Bronchial epithelial cell (primary cell): ENCODE results near the gene PCDHA6. TPM values are rescaled to one million over a fixed set of nuclear protein-coding genes. Genes with fewer than 3 reads are reported as not detected.
"Not testable (repeated sequence)": the region's sequence is repeated elsewhere in the genome, so short reads cannot be mapped to it uniquely, and the experiment has no call there.

ENCODE experiments used
- DNase-seq: peaks from one replicate; pipeline ENCODE4 v3.0.0-alpha.2; 2010; ENCODE audit warnings: low read depth
- FAIRE-seq: peaks from 2 replicates; lab custom pipeline; 2011; peaks lifted over from hg19 to GRCh38; lab: Jason Lieb, UNC
- H3K27me3 ChIP-seq: 2 replicates; pipeline ENCODE4 v1.5.1; 2011; ENCODE audit warnings: low read length; ENCODE audit not compliant: control insufficient read depth, insufficient read depth
- H3K36me3 ChIP-seq: 2 replicates; pipeline ENCODE4 v1.5.1; 2011; ENCODE audit warnings: low read length; ENCODE audit not compliant: control insufficient read depth, insufficient read depth
- H3K4me3 ChIP-seq: 2 replicates; pipeline ENCODE4 v1.5.1; 2011; ENCODE audit warnings: mild to moderate bottlenecking, low read depth, low read length, control low read depth
- CTCF ChIP-seq: IDR thresholded peaks from 2 replicates; pipeline ENCODE4 v1.5.1; 2011; ENCODE audit warnings: mild to moderate bottlenecking, moderate library complexity, low read length, control low read depth, inconsistent platforms; ENCODE audit not compliant: insufficient read depth, severe bottlenecking
- total RNA-seq: library from RNA; depleted of rRNA; stranded (reverse); fragments of >200 nt; gene quantifications from 2 replicates; pipeline ENCODE4 v1.2.1, GENCODE V29; 2014

The PCDHA6 gene
- total RNA-seq, 1 donor from 2014 or later, result not detected

DNA sequence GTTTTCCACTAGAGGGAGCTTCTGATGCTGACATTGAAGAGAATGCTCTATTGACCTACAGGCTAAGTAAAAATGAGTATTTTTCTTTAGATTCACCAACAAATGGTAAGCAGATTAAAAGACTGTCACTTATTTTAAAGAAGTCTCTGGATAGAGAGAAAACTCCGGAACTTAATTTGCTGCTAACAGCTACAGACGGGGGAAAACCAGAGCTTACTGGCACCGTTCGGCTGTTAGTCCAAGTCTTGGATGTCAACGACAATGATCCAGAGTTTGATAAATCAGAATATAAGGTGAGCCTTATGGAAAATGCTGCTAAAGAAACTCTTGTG lies 41.8 kb downstream of the PCDHA6 start:
- H3K4me3 ChIP-seq, result no peak overlapping the region
- no peaks in the 10 kb centered on the region for H3K27me3 ChIP-seq
- FAIRE-seq (no peak), DNase-seq (peak; percentile 18)
- no peaks in the 10 kb centered on the region for H3K36me3 ChIP-seq
- TF ChIP-seq CTCF, result no peak

DNA sequence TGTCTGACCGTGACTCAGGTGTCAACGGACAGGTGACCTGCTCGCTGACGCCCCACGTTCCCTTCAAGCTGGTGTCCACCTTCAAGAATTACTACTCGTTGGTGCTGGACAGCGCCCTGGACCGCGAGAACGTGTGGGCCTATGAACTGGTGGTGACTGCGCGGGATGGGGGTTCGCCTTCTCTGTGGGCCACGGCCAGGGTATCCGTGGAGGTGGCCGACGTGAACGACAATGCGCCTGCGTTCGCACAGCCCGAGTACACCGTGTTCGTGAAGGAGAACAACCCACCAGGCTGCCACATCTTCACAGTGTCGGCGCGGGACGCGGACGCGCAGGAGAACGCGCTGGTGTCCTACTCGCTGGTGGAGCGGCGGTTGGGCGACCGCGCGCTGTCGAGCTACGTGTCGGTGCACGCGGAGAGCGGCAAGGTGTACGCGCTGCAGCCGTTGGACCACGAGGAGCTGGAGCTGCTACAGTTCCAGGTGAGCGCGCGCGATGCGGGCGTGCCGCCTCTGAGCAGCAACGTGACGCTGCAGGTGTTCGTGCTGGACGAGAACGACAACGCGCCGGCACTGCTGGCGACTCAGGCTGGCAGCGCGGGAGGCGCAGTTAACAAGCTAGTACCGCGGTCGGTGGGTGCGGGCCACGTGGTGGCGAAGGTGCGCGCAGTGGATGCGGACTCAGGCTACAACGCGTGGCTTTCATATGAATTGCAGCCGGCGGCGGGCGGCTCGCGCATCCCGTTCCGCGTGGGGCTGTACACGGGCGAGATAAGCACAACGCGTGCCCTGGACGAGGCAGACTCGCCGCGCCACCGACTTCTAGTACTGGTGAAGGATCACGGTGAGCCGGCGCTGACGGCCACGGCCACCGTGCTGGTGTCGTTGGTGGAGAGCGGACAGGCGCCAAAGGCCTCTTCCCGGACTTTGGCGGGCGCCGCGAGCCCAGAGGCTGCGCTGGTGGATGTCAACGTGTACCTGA lies 42.8 kb downstream of the PCDHA6 start:
- no peak for TF ChIP-seq CTCF
- no peak for DNase-seq
- FAIRE-seq, result no peak
- H3K36me3 ChIP-seq, result no peaks in the 10 kb centered on the region
- H3K27me3 ChIP-seq, result no peaks in the 10 kb centered on the region
- H3K4me3 ChIP-seq, result no peak overlapping the region

DNA sequence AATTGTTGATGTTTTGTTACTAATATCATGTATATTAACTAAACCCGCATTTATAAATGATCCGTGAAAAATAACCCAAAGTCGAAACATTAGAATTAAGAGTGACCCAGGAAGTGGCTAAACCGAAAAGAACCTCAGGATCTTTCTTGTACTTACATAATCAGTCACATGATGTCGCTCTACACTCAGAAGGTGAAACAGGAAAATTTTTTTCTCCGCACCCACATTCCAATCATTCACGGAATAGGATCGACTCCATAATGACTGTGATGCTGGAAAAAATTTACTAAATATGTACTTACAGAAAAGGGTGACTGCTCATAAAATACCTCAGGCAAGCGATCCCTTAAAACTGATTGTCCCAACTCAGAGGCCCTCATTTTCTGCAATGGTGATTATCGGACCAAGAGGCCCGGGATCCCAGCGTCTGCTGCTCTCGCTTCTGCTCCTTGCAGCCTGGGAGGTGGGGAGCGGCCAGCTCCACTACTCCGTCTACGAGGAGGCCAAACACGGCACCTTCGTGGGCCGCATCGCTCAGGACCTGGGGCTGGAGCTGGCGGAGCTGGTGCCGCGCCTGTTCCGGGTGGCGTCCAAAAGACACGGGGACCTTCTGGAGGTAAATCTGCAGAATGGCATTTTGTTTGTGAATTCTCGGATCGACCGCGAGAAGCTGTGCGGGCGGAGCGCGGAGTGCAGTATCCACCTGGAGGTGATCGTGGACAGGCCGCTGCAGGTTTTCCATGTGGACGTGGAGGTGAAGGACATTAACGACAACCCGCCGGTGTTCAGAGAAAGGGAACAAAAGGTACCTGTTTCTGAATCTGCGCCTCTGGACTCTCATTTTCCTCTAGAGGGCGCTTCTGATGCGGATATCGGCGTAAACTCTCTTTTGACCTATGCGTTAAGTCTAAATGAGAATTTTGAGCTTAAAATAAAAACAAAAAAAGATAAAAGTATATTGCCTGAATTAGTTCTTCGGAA lies 47.6 kb downstream of the PCDHA6 start, which contains the start of gene PCDHA12:
TSS of gene PCDHA12 (plus strand) at position 224 of the 981 bp plus-strand sequence. CDS start at position 389, 165 bp downstream.
- DNase-seq (peak; percentile 26), FAIRE-seq (no peak)
- H3K27me3 ChIP-seq, result no peaks in the 10 kb centered on the region
- H3K36me3 ChIP-seq, result no peaks in the 10 kb centered on the region
- no peak within 1 kb of the TSS for H3K4me3 ChIP-seq
- TF ChIP-seq CTCF, result peak; percentile 20

- not testable (repeated sequence) for H3K4me3 ChIP-seq, DNase-seq, H3K27me3 ChIP-seq, H3K36me3 ChIP-seq, FAIRE-seq
Measured at GRCh38 chr5:140876541-140877261, 48.9 kb downstream of the PCDHA6 start.

DNA sequence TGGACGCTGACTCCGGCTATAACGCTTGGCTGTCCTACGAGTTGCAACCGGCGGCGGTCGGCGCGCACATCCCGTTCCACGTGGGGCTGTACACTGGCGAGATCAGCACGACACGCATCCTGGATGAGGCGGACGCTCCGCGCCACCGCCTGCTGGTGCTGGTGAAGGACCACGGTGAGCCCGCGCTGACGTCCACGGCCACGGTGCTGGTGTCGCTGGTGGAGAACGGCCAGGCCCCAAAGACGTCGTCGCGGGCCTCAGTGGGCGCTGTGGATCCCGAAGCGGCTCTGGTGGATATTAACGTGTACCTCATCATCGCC lies 49.5 kb downstream of the PCDHA6 start:
- TF ChIP-seq CTCF, result no peak
- no peak for DNase-seq

More for the DNA sequence above, 49.5 kb downstream of the PCDHA6 start:
- FAIRE-seq, result no peak
- no peaks in the 10 kb centered on the region for H3K27me3 ChIP-seq
- no peaks in the 10 kb centered on the region for H3K36me3 ChIP-seq
- H3K4me3 ChIP-seq, result no peak overlapping the region

Other genes with a start within 250 kb of the PCDHA6 start
- 2.3 and 3.2 TPM in 2 replicates for gene CD14, start 194.8 kb upstream of the PCDHA6 start, total RNA-seq
- 15.7 and 18.2 TPM in 2 replicates for gene TMCO6, start 188.5 kb upstream of the PCDHA6 start, total RNA-seq
- gene NDUFA2, start 180.3 kb upstream of the PCDHA6 start, total RNA-seq, result 16.8 and 46.5 TPM in 2 replicates
- gene IK, start 180.1 kb upstream of the PCDHA6 start, total RNA-seq, result 58.4 and 98.7 TPM in 2 replicates
- 35.7 and 40.8 TPM in 2 replicates for gene WDR55, start 163.1 kb upstream of the PCDHA6 start, total RNA-seq
- gene DND1, start 154.4 kb upstream of the PCDHA6 start, total RNA-seq, result 0.26 TPM in 2 replicates
- gene HARS1, start 136.6 kb upstream of the PCDHA6 start, total RNA-seq, result 55.3 and 73.0 TPM in 2 replicates
- 28.9 and 32.9 TPM in 2 replicates for gene HARS2, start 136.5 kb upstream of the PCDHA6 start, total RNA-seq
- 47.1 and 76.7 TPM in 2 replicates for gene ZMAT2, start 127.5 kb upstream of the PCDHA6 start, total RNA-seq
- under 0.01 TPM in 1 of 2 replicates, not detected in the other for gene PCDHA1, start 41.8 kb upstream of the PCDHA6 start, total RNA-seq
- under 0.01 TPM in 1 of 2 replicates, not detected in the other for gene PCDHA2, start 33.1 kb upstream of the PCDHA6 start, total RNA-seq
- gene PCDHA3, start 26.9 kb upstream of the PCDHA6 start, total RNA-seq, result under 0.01 TPM in 1 of 2 replicates, not detected in the other
- 0.26 and 0.77 TPM in 2 replicates for gene PCDHA4, start 20.9 kb upstream of the PCDHA6 start, total RNA-seq
- 0.13 TPM in 1 of 2 replicates, not detected in the other for gene PCDHA5, start 6.3 kb upstream of the PCDHA6 start, total RNA-seq
- under 0.01 and 0.13 TPM in 2 replicates for gene PCDHA7, start 6.3 kb downstream of the PCDHA6 start, total RNA-seq
- gene PCDHA8, start 13.2 kb downstream of the PCDHA6 start, total RNA-seq, result 0.13 TPM in 1 of 2 replicates, not detected in the other
- under 0.01 TPM in 2 replicates for gene PCDHA9, start 20.4 kb downstream of the PCDHA6 start, total RNA-seq
- gene PCDHA10, start 27.9 kb downstream of the PCDHA6 start, total RNA-seq, result under 0.01 TPM in 2 replicates
- gene PCDHA11, start 41.0 kb downstream of the PCDHA6 start, total RNA-seq, result 0.79 and 1.8 TPM in 2 replicates
- under 0.01 and 0.13 TPM in 2 replicates for gene PCDHA12, start 47.3 kb downstream of the PCDHA6 start, total RNA-seq
- 0.13 and 0.26 TPM in 2 replicates for gene PCDHA13, start 54.2 kb downstream of the PCDHA6 start, total RNA-seq
- gene PCDHAC1, start 98.3 kb downstream of the PCDHA6 start, total RNA-seq, result 1.6 and 1.7 TPM in 2 replicates
- 14.1 and 16.8 TPM in 2 replicates for gene PCDHAC2, start 138.5 kb downstream of the PCDHA6 start, total RNA-seq
- not detected in 2 replicates for gene PCDHB1, start 223.4 kb downstream of the PCDHA6 start, total RNA-seq